GM23338 (cell line): ENCODE data around the gene PIP5K1A. TPM values are rescaled to one million over a fixed set of nuclear protein-coding genes. Genes with fewer than 3 reads are reported as not detected.
"Not testable (repeated sequence)": the region's sequence is repeated elsewhere in the genome, so short reads cannot be mapped to it uniquely, and the experiment has no call there.

Source experiments
- ATAC-seq: fragments of 200-7000 bp; cut with Tn5 transposase; 3 replicates; pipeline ENCODE4 v1.9.1; 2020
- DNase-seq: peaks from one replicate; pipeline ENCODE4 v3.0.0-alpha.2; 2015; ENCODE audit warnings: low spot score
- H2AFZ ChIP-seq: fragments of 200-600 bp; sonication (generic); 2 replicates; pipeline ENCODE4 v1.8.0; 2016; ENCODE audit warnings: antibody characterized with exemption, mild to moderate bottlenecking, moderate library complexity
- H3F3A ChIP-seq: fragments of 200-600 bp; sonication (generic); replicated peaks from 2 replicates; pipeline ENCODE4 v1.8.0; 2017; ENCODE audit warnings: antibody characterized with exemption, mixed run types, low read depth
- H3K27ac ChIP-seq: fragments of 200-600 bp; sonication (generic); 2 replicates; pipeline ENCODE4 v1.6.1; 2016; ENCODE audit warnings: low read depth
- H3K27me3 ChIP-seq: fragments of 200-600 bp; sonication (generic); 2 replicates; pipeline ENCODE4 v1.8.0; 2016; ENCODE audit warnings: mild to moderate bottlenecking, mixed run types, moderate library complexity; ENCODE audit not compliant: insufficient read depth
- H3K36me3 ChIP-seq: fragments of 200-600 bp; sonication (generic); 2 replicates; pipeline ENCODE4 v1.8.0; 2016; ENCODE audit warnings: mild to moderate bottlenecking; ENCODE audit not compliant: insufficient read depth
- H3K4me1 ChIP-seq: fragments of 200-600 bp; sonication (generic); 2 replicates; pipeline ENCODE4 v1.8.0; 2016; ENCODE audit warnings: mild to moderate bottlenecking, moderate library complexity; ENCODE audit not compliant: insufficient read depth
- H3K4me2 ChIP-seq: fragments of 200-600 bp; sonication (generic); 2 replicates; pipeline ENCODE4 v1.7.1; 2017; ENCODE audit warnings: mixed run types
- H3K4me3 ChIP-seq: fragments of 200-600 bp; sonication (generic); 2 replicates; pipeline ENCODE4 v1.6.1; 2016; ENCODE audit warnings: mixed run types
- H3K79me2 ChIP-seq: fragments of 200-600 bp; sonication (generic); replicated peaks from 2 replicates; pipeline ENCODE4 v1.8.0; 2017; ENCODE audit warnings: mild to moderate bottlenecking; ENCODE audit not compliant: insufficient read depth
- H3K9me2 ChIP-seq: fragments of 200-600 bp; sonication (generic); 2 replicates; pipeline ENCODE4 v1.8.0; 2017; ENCODE audit not compliant: insufficient read depth
- H4K20me1 ChIP-seq: fragments of 200-600 bp; sonication (generic); replicated peaks from 2 replicates; pipeline ENCODE4 v1.8.0; 2017; ENCODE audit warnings: mild to moderate bottlenecking; ENCODE audit not compliant: insufficient read depth
- H3K27ac Mint-ChIP-seq: 2 replicates; pipeline ENCODE4 v1.8.0; 2020; ENCODE audit warnings: inconsistent platforms, mild to moderate bottlenecking, moderate library complexity, mixed read lengths
- H3K27me3 Mint-ChIP-seq: 3 replicates; pipeline ENCODE4 v1.8.0; 2022; ENCODE audit warnings: low read depth, mild to moderate bottlenecking, moderate library complexity, mixed read lengths, inconsistent platforms; ENCODE audit not compliant: insufficient read depth, poor library complexity
- H3K36me3 Mint-ChIP-seq: 3 replicates; pipeline ENCODE4 v1.8.0; 2021; ENCODE audit warnings: low read depth, mild to moderate bottlenecking, inconsistent platforms, moderate library complexity, mixed read lengths
- H3K4me1 Mint-ChIP-seq: 3 replicates; pipeline ENCODE4 v1.8.0; 2020; ENCODE audit warnings: mild to moderate bottlenecking, inconsistent platforms, mixed read lengths
- H3K4me3 Mint-ChIP-seq: 3 replicates; pipeline ENCODE4 v1.8.0; 2021; ENCODE audit warnings: moderate library complexity, mild to moderate bottlenecking, inconsistent platforms, mixed read lengths
- H3K9me3 Mint-ChIP-seq: 3 replicates; pipeline ENCODE4 v1.8.0; 2020; ENCODE audit warnings: moderate library complexity, mild to moderate bottlenecking, inconsistent platforms, mixed read lengths
- EZH2phosphoT487 ChIP-seq: fragments of 200-600 bp; sonication (generic); IDR thresholded peaks from one replicate; pipeline ENCODE4 v1.8.1; 2018; ENCODE audit warnings: antibody characterized with exemption; ENCODE audit not compliant: unreplicated experiment
- STAT1 ChIP-seq: IDR thresholded peaks from one replicate; pipeline ENCODE4 v1.6.1; 2016; ENCODE audit warnings: antibody characterized with exemption; ENCODE audit not compliant: unreplicated experiment
- ZNF462 ChIP-seq: fragments of 250-450 bp; sonication (Bioruptor Pico); IDR thresholded peaks from 2 replicates; pipeline ENCODE4 v1.5.0; 2020; ENCODE audit warnings: mild to moderate bottlenecking, moderate library complexity
- polyA plus RNA-seq: library from polyadenylated mRNA; unstranded; fragments of >200 nt; fragmentation: Nextera tagmentation; extraction: Ambion mirVana; gene quantifications from 2 replicates; pipeline ENCODE4 v1.2.1, GENCODE V29; 2016
- total RNA-seq: library from RNA; depleted of rRNA; stranded (reverse); fragments of >200 nt; shearing (Covaris generic); gene quantifications from 2 replicates; pipeline ENCODE4 v1.2.3, GENCODE V29; 2014

PIP5K1A gene
- total and polyA plus RNA-seq, 2 experiments from 2014 or later = 23.2 to 63.3 TPM

GRCh38 chr1:151187205-151187604 lies 11.1 kb upstream of the PIP5K1A start (continued):
- TF ChIP-seq STAT1 (no peak), ZNF462 (CRISPR knock-in tag) (no peak)

- ATAC-seq, H3F3A ChIP-seq, H3K9me3 Mint-ChIP-seq, H3K27ac ChIP-seq, H3K27me3 Mint-ChIP-seq, H3K27ac Mint-ChIP-seq, H4K20me1 ChIP-seq, H3K4me1 ChIP-seq, H3K27me3 ChIP-seq, DNase-seq, H3K9me2 ChIP-seq, H3K4me1 Mint-ChIP-seq, H2AFZ ChIP-seq: not testable (repeated sequence)
- H3K36me3 Mint-ChIP-seq = peaks cover 24% of the 10 kb centered on the region
- H3K4me3 Mint-ChIP-seq = peak overlapping the region; percentile 99
- H3K4me3 ChIP-seq = peak overlapping the region; percentile 74
- H3K4me2 ChIP-seq = peak overlapping the region; percentile 87
- peaks cover 22% of the 10 kb centered on the region for H3K36me3 ChIP-seq
- peaks cover 39% of the 10 kb centered on the region for H3K79me2 ChIP-seq
Observed at GRCh38 chr1:151188667-151189066, 9.7 kb upstream of the PIP5K1A start.

- H3K9me3 Mint-ChIP-seq = no peaks in the 10 kb centered on the region
- H3K4me3 Mint-ChIP-seq = peak within 1 kb of the TSS; percentile 99
- Histone ChIP-seq H3K27ac (peak within 1 kb of the TSS; percentile 94), H2AFZ (peak within 1 kb of the TSS; percentile 88), H3K9me2 (no peaks in the 10 kb centered on the region), H3F3A (0 out of 2 replicates have a peak, but pooled peaks cover 9% of the 10 kb centered on the region), H3K4me1 (peaks cover 3% of the 10 kb centered on the region; the same call in 1 of the 2 replicates), H3K79me2 (peaks cover 39% of the 10 kb centered on the region), H3K27me3 (no peaks in the 10 kb centered on the region), H4K20me1 (no peaks in the 10 kb centered on the region; the same call in 1 of the 2 replicates), H3K4me3 (peak within 1 kb of the TSS; percentile 74), H3K36me3 (peaks cover 11% of the 10 kb centered on the region), H3K4me2 (peak within 1 kb of the TSS; percentile 87)
- H3K27me3 Mint-ChIP-seq = peaks cover 6% of the 10 kb centered on the region
- peak; percentile 96 for DNase-seq
- ATAC-seq = peak; percentile 95
- peaks cover 12% of the 10 kb centered on the region for H3K36me3 Mint-ChIP-seq
- peaks cover 9% of the 10 kb centered on the region; the same call in 2 of the 3 replicates for H3K4me1 Mint-ChIP-seq
- peak within 1 kb of the TSS; percentile 99 for H3K27ac Mint-ChIP-seq
- TF ChIP-seq EZH2phosphoT487 = no peak
Observed at GRCh38 chr1:151189637-151190445, 8.5 kb upstream of the PIP5K1A start, which contains the start of gene VPS72. TSS of gene VPS72 (minus strand) at chr1:151190197. CDS start at chr1:151190121, 76 bp downstream.
